Activated CD8-positive, alpha-beta T cell treated with anti-CD3 and anti-CD28 coated beads, Interleukin-2, amount 10 ng/mL, durations not matched to agents 7 days and 5 days (primary cell): ENCODE data around the gene SPTAN1. TPM values are rescaled to one million over a fixed set of nuclear protein-coding genes. Genes with fewer than 3 reads are reported as not detected.

Experiments
- ATAC-seq: fragments of 150-1000 bp; cut with Tn5 transposase; one replicate; pipeline ENCODE4 v1.10.0; 2021; ENCODE audit warnings: moderate library complexity
- CTCF ChIA-PET: fragments of 350-600 bp; sonication (Branson Sonifier 250); formaldehyde crosslinking; loops from one replicate; lab custom pipeline; 2021; ENCODE audit warnings: antibody characterized with exemption; lab: Charles Lee
- POLR2A ChIA-PET: fragments of 350-600 bp; sonication (Branson Sonifier 250); formaldehyde crosslinking; loops from one replicate; lab custom pipeline; 2021; ENCODE audit warnings: antibody characterized with exemption; lab: Charles Lee
- DNase-seq: peaks from one replicate; pipeline ENCODE4 v3.0.0-alpha.2; 2020
- H3K27ac Mint-ChIP-seq: one replicate; pipeline ENCODE4 v1.8.0; 2021; ENCODE audit warnings: mild to moderate bottlenecking, mixed read lengths
- H3K27me3 Mint-ChIP-seq: one replicate; pipeline ENCODE4 v1.8.0; 2021; ENCODE audit warnings: low read depth, mixed read lengths
- H3K36me3 Mint-ChIP-seq: one replicate; pipeline ENCODE4 v1.8.0; 2021; ENCODE audit warnings: low read depth, mixed read lengths
- H3K4me1 Mint-ChIP-seq: one replicate; pipeline ENCODE4 v1.8.0; 2021; ENCODE audit warnings: low read depth, mixed read lengths
- H3K4me3 Mint-ChIP-seq: one replicate; pipeline ENCODE4 v1.8.0; 2021; ENCODE audit warnings: mild to moderate bottlenecking, mixed read lengths
- H3K9me3 Mint-ChIP-seq: one replicate; pipeline ENCODE4 v1.8.0; 2022; ENCODE audit warnings: mixed read lengths; ENCODE audit not compliant: insufficient read depth
- total RNA-seq, 2 experiments: library from RNA; stranded (reverse); gene quantifications; one replicate each; pipeline ENCODE4 v1.2.3, GENCODE V29; 2021

The SPTAN1 gene
- total RNA-seq, 2 experiments from 2014 or later: 292 to 303 TPM

- H3K4me1 Mint-ChIP-seq: no peaks in the 10 kb centered on the region
- ChIA-PET POLR2A (no interaction called here), CTCF (no interaction called here)
- H3K27me3 Mint-ChIP-seq: no peaks in the 10 kb centered on the region
- no peak overlapping the region for H3K27ac Mint-ChIP-seq
- no peak for DNase-seq
- no peak overlapping the region for H3K4me3 Mint-ChIP-seq
- ATAC-seq: no peak
- H3K9me3 Mint-ChIP-seq: no peaks in the 10 kb centered on the region
- peaks cover 62% of the 10 kb centered on the region for H3K36me3 Mint-ChIP-seq
Observed at GRCh38 chr9:128607642-128608350, 55.4 kb downstream of the SPTAN1 start.

DNA sequence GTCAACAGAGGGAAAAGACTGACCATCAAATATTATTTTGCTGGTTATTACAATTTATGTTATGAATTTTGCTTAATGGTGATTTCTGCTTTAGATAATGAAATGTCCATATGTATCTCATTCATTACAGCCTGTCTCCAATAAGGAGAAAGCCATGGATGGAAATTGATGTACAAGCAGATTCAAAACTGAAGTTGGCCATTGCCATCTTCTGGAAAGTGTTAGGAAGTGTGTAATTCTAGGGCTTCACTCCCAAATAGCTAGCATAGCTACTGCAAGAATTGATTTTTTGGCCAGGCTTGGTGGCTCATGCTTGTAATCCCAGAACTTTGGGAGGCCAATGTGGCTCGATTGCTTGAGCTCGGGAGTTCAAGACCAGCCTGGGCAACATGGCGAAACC lies 58.5 kb downstream of the SPTAN1 start:
- ChIA-PET POLR2A (interaction anchor here (1.0 kb wide), 1 partner anchor 58 kb away, joined by 3 read pairs; the partner anchor contains the start of gene SPTAN1), CTCF (interaction anchor here (1.3 kb wide), 1 partner anchor 356 kb away, joined by 3 read pairs; no protein-coding TSS in a partner anchor)
- DNase-seq (no peak), ATAC-seq (no peak)
- Mint-ChIP-seq H3K9me3 (no peaks in the 10 kb centered on the region), H3K27me3 (no peaks in the 10 kb centered on the region), H3K4me1 (no peaks in the 10 kb centered on the region), H3K4me3 (no peak overlapping the region), H3K36me3 (peaks cover 63% of the 10 kb centered on the region), H3K27ac (no peak overlapping the region)

DNA sequence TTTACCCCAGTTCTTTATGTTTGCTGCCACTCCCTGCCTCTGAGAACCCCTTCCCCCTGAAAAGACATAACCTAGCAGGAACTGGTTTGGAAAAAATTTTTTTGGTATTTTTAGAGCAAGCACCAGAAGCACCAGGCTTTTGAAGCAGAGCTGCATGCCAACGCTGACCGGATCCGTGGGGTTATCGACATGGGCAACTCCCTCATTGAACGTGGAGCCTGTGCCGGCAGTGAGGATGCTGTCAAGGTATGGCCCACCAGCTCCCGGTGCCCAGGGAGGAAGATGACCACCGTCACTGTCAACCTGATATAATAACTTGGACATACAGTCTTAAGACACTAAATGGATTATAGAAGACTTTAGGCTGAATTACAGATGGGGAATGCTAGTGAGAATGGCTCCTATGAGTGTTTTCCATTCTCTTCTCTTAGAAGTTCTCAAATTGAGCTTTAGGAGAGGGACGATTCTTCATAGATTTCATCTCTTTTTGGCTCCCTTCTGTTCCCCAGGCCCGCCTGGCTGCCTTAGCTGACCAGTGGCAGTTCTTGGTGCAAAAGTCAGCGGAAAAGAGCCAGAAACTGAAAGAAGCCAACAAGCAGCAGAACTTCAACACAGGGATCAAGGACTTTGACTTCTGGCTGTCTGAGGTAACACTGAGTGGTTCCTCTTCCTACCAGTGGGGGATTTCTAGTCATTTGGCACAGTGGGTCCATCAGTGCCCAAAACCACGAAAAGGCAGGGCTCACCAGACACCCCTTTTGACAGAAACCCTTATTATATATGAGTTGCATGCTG lies 59.4 kb downstream of the SPTAN1 start:
- H3K36me3 Mint-ChIP-seq: peaks cover 65% of the 10 kb centered on the region
- no peak for ATAC-seq
- POLR2A ChIA-PET: interaction anchor here (1.0 kb wide), 1 partner anchor 59 kb away, joined by 3 read pairs; the partner anchor contains the start of gene SPTAN1

DNA sequence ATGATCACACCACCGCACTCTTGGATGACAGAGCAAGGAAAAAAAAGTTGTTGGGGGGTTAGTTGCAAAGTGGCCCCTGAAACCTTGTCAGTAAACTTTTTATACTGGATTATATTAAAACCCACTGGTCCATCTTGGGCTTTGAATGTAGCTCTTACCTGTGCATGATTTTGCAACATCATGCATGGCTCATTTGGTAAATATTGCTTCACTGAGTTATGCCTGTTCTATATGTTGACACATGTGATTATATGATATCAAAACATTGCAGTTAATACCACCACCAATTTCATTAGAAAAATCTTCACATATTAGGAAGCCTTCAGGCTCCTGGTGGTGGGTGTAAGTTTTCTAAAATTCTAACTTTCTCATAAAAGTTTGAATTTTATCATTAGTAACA lies 62.3 kb downstream of the SPTAN1 start:
- Mint-ChIP-seq H3K36me3 (peaks cover 66% of the 10 kb centered on the region), H3K27ac (no peak overlapping the region), H3K4me3 (no peak overlapping the region), H3K9me3 (no peaks in the 10 kb centered on the region), H3K4me1 (no peaks in the 10 kb centered on the region), H3K27me3 (no peaks in the 10 kb centered on the region)
- DNase-seq (no peak), ATAC-seq (no peak)
- ChIA-PET POLR2A (no interaction called here), CTCF (no interaction called here)

More for the DNA sequence above, 59.4 kb downstream of the SPTAN1 start:
- Mint-ChIP-seq H3K9me3 (no peaks in the 10 kb centered on the region), H3K27ac (no peak overlapping the region), H3K4me3 (no peak overlapping the region), H3K4me1 (no peaks in the 10 kb centered on the region), H3K27me3 (no peaks in the 10 kb centered on the region)
- CTCF ChIA-PET: interaction anchor here (0.6 kb wide), 1 partner anchor 266 kb away, joined by 3 read pairs; no protein-coding TSS in a partner anchor
- DNase-seq: no peak

DNA sequence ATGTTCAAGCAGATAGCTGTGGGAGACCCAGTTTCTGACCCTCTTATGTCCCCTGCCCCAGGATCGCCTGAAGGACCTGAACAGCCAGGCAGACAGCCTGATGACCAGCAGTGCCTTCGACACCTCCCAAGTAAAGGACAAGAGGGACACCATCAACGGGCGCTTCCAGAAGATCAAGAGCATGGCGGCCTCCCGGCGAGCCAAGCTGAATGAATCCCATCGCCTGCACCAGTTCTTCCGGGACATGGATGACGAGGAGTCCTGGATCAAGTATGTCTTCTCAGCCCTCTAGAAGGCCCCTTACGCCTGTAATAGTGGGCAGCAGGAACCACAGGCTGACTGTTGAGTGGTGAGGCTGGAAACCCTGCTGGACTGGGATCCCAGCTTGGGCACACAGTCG lies 63.2 kb downstream of the SPTAN1 start:
- H3K36me3 Mint-ChIP-seq: peaks cover 66% of the 10 kb centered on the region
- H3K4me1 Mint-ChIP-seq: no peaks in the 10 kb centered on the region
- no peak overlapping the region for H3K27ac Mint-ChIP-seq
- no peak overlapping the region for H3K4me3 Mint-ChIP-seq
- DNase-seq: no peak
- no peaks in the 10 kb centered on the region for H3K27me3 Mint-ChIP-seq
- ChIA-PET POLR2A (no interaction called here), CTCF (no interaction called here)
- no peak for ATAC-seq
- H3K9me3 Mint-ChIP-seq: no peaks in the 10 kb centered on the region

- ChIA-PET CTCF (no interaction called here), POLR2A (no interaction called here)
- Mint-ChIP-seq H3K27ac (no peak overlapping the region), H3K4me1 (no peaks in the 10 kb centered on the region), H3K4me3 (no peak overlapping the region), H3K36me3 (peaks cover 69% of the 10 kb centered on the region), H3K9me3 (no peaks in the 10 kb centered on the region), H3K27me3 (no peaks in the 10 kb centered on the region)
- DNase-seq (no peak), ATAC-seq (no peak)
Observed at GRCh38 chr9:128617943-128618342, 65.6 kb downstream of the SPTAN1 start.

- POLR2A ChIA-PET: no interaction called here
- Mint-ChIP-seq H3K27ac (no peak overlapping the region), H3K4me1 (no peaks in the 10 kb centered on the region), H3K27me3 (no peaks in the 10 kb centered on the region), H3K36me3 (peaks cover 61% of the 10 kb centered on the region), H3K4me3 (no peak overlapping the region), H3K9me3 (no peaks in the 10 kb centered on the region)
- ATAC-seq: no peak
- DNase-seq: no peak
- CTCF ChIA-PET: no interaction called here
Observed at GRCh38 chr9:128619127-128619526, 66.7 kb downstream of the SPTAN1 start.

DNA sequence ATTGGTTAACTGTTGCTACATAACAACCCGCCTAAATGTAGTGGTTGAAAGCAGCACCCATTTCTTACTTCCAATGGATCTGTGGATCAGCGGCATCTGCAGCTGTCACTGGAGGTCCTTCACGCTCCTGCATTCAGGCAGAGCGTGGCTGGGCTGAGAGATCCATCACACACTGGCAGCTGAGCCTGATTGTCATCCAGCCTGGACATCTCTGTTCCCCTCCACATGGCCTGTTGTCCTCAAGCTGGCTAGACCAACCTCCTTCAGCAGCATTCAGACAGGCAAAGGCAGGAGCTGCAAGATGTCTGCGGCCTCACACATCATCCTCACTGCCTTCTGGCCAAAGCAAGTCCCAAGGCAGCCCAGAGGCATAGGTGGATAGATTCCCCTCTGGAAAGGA lies 67.4 kb downstream of the SPTAN1 start:
- Mint-ChIP-seq H3K9me3 (no peaks in the 10 kb centered on the region), H3K4me3 (no peak overlapping the region), H3K36me3 (peaks cover 64% of the 10 kb centered on the region), H3K4me1 (no peaks in the 10 kb centered on the region), H3K27ac (no peak overlapping the region), H3K27me3 (no peaks in the 10 kb centered on the region)
- CTCF ChIA-PET: no interaction called here
- POLR2A ChIA-PET: interaction anchor here (0.6 kb wide), 1 partner anchor 1703 kb away, joined by 3 read pairs; no protein-coding TSS in a partner anchor
- DNase-seq: no peak
- ATAC-seq: no peak

DNA sequence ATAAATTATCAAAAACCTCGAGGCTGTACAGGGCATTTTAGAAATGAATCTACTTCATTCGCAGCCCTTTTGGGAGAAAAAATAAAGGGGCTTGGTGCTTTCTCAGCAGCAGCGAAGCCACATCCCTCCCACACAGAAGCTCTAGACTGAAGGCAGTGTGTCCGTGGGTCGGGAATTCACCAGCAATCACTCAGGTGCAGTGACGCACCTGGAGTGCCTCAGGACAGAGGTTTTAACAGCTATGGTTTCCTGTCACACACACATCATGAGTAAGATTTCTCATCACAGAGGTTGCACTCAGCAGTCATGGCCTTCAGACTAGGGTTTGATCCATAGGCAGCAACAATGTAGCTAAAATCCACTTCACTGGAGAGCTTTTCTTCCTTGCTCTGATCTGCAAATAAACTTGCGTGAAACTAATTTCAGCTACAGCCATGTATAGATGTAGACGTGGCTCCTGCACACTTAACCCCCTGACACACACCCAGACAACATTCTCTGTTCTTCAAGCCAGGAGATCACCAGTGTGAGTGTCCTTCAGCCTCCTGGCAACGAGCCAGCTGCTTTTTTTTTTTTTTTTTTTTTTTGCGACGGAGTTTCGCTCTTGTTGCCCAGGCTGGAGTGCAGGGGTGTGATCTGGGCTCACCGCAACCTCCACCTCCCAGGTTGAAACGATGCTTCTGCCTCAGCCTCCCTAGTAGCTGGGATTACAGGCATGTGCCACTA lies 69.5 kb downstream of the SPTAN1 start:
- POLR2A ChIA-PET: interaction anchor here (1.0 to 1.4 kb wide), 2 partner anchors 9 to 117 kb away, joined by 4 to 5 read pairs; partner anchors contain the start of gene GLE1
- ATAC-seq: no peak
- H3K4me3 Mint-ChIP-seq: no peak overlapping the region

DNA sequence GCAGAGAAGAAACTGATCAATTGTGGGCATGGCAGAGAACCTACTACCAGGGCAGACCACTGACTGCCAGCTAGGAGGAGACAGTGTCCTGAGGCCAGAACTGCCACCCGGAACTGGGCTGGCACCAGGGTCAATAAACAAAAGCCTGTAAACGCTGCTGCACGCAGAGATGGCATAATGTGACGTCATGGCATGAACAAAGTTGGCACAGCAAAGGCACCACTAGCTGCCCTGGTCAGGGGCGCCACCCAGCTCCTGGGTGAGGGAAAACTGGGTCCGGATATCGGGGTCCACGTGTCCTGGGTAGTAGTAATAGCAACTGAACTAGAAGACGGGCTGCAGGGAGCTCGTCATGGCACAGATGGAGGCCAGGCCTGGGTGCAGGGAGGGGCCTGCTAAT lies 72.2 kb downstream of the SPTAN1 start:
- no peaks in the 10 kb centered on the region for H3K4me1 Mint-ChIP-seq
- no peak for ATAC-seq
- no peak overlapping the region for H3K4me3 Mint-ChIP-seq
- H3K27ac Mint-ChIP-seq: no peak overlapping the region
- H3K9me3 Mint-ChIP-seq: no peaks in the 10 kb centered on the region
- no peak for DNase-seq
- ChIA-PET POLR2A (interaction anchor here (0.6 kb wide), 1 partner anchor 50 kb away, joined by 3 read pairs; no protein-coding TSS in a partner anchor), CTCF (no interaction called here)
- H3K36me3 Mint-ChIP-seq: peaks cover 58% of the 10 kb centered on the region
- H3K27me3 Mint-ChIP-seq: no peaks in the 10 kb centered on the region

More for the DNA sequence above, 69.5 kb downstream of the SPTAN1 start:
- Mint-ChIP-seq H3K36me3 (peaks cover 70% of the 10 kb centered on the region), H3K27ac (no peak overlapping the region), H3K27me3 (no peaks in the 10 kb centered on the region), H3K4me1 (no peaks in the 10 kb centered on the region), H3K9me3 (no peaks in the 10 kb centered on the region)
- CTCF ChIA-PET: interaction anchor here (0.9 kb wide), 1 partner anchor 260 kb away, joined by 3 read pairs; no protein-coding TSS in a partner anchor
- DNase-seq: no peak

- Mint-ChIP-seq H3K27ac (no peak overlapping the region), H3K27me3 (no peaks in the 10 kb centered on the region), H3K36me3 (peaks cover 54% of the 10 kb centered on the region), H3K9me3 (no peaks in the 10 kb centered on the region), H3K4me3 (no peak overlapping the region), H3K4me1 (no peaks in the 10 kb centered on the region)
- ChIA-PET POLR2A (no interaction called here), CTCF (interaction anchor here (1.3 kb wide), 1 partner anchor 187 kb away, joined by 4 read pairs; no protein-coding TSS in a partner anchor)
- DNase-seq (no peak), ATAC-seq (no peak)
Observed at GRCh38 chr9:128625391-128626146, 73.2 kb downstream of the SPTAN1 start.
